ENCODE data around the gene ESPN. TPM values are rescaled to one million over a fixed set of nuclear protein-coding genes. Genes with fewer than 3 reads are reported as not detected.

The ESPN gene
- total RNA-seq, 2 experiments from 2014 or later, result 2.0 to 3.9 TPM

GRCh38 chr1:6503884-6504602 is 79.5 kb downstream of the ESPN start:
- Histone ChIP-seq H3K4me3 (ENCODE audit: low read length) (no peak overlapping the region), H3K9me3 (ENCODE audit: control insufficient read depth in 1 of 2, insufficient read depth in 1 of 2, low read length in 2 of 2) (peaks cover 0 to 3% of the 10 kb centered on the region in 2 experiments), H3K36me3 (ENCODE audit: insufficient read depth, low read length) (no peaks in the 10 kb centered on the region), H3K27ac (ENCODE audit: low read depth in 1 of 2, low read length in 2 of 2) (no peak overlapping the region), H3K4me1 (ENCODE audit: insufficient read depth, low read length) (no peaks in the 10 kb centered on the region), H3K27me3 (ENCODE audit: control insufficient read depth in 1 of 2, insufficient read depth in 2 of 2, low read length in 2 of 2) (peaks cover 0 to 6% of the 10 kb centered on the region in 2 experiments)
- H3K27me3 Mint-ChIP-seq, result peaks cover 10% of the 10 kb centered on the region
- ATAC-seq (ENCODE audit: poor library complexity), result no peak
- DNase-seq, result no peak
- intact Hi-C loops (cut with DNase I, micrococcal nuclease), result no loop called here
- CTCF ChIA-PET, result no interaction called here
- H3K4me3 Mint-ChIP-seq, result no peak overlapping the region
- POLR2A ChIA-PET, result no interaction called here
- H3K4me1 Mint-ChIP-seq (ENCODE audit: low read depth), result no peaks in the 10 kb centered on the region
- H3K9me3 Mint-ChIP-seq, result no peaks in the 10 kb centered on the region
- TF ChIP-seq, protein P1, sequence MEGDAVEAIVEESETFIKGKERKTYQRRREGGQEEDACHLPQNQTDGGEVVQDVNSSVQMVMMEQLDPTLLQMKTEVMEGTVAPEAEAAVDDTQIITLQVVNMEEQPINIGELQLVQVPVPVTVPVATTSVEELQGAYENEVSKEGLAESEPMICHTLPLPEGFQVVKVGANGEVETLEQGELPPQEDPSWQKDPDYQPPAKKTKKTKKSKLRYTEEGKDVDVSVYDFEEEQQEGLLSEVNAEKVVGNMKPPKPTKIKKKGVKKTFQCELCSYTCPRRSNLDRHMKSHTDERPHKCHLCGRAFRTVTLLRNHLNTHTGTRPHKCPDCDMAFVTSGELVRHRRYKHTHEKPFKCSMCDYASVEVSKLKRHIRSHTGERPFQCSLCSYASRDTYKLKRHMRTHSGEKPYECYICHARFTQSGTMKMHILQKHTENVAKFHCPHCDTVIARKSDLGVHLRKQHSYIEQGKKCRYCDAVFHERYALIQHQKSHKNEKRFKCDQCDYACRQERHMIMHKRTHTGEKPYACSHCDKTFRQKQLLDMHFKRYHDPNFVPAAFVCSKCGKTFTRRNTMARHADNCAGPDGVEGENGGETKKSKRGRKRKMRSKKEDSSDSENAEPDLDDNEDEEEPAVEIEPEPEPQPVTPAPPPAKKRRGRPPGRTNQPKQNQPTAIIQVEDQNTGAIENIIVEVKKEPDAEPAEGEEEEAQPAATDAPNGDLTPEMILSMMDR (IDR thresholded peaks at IDR 0.05), result no peak
- H3K27ac Mint-ChIP-seq, result no peak overlapping the region
- H3K36me3 Mint-ChIP-seq (ENCODE audit: low read depth), result no peaks in the 10 kb centered on the region

DNA sequence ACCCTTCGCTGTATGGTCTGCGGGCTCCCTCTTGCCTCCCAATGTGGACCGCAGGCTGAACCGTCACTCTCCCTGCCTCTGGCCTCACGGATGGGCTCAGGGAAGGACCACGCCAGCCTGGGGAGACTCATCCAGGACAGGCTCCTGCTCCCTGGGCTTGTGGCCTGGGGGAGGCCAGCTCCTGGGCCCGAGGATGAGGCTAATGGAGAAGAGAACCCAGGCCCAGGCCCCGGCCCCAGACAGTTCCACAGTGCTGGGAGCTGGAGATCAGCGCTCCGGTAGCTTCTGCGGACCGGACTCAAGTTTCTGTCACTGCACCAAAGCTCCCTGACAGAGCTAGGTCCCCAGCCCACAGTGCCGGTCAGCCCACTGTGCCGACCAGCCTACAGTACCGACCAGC is 80.3 kb downstream of the ESPN start:
- intact Hi-C loops (cut with DNase I, micrococcal nuclease), result no loop called here
- Histone ChIP-seq H3K4me1 (ENCODE audit: insufficient read depth, low read length) (no peaks in the 10 kb centered on the region), H3K27ac (ENCODE audit: low read depth in 1 of 2, low read length in 2 of 2) (no peak overlapping the region), H3K4me3 (ENCODE audit: low read length) (no peak overlapping the region), H3K36me3 (ENCODE audit: insufficient read depth, low read length) (no peaks in the 10 kb centered on the region), H3K9me3 (ENCODE audit: control insufficient read depth in 1 of 2, insufficient read depth in 1 of 2, low read length in 2 of 2) (peaks cover 0 to 7% of the 10 kb centered on the region in 2 experiments), H3K27me3 (ENCODE audit: control insufficient read depth in 1 of 2, insufficient read depth in 2 of 2, low read length in 2 of 2) (peaks cover 2 to 6% of the 10 kb centered on the region in 2 experiments)
- CTCF ChIA-PET, result no interaction called here
- TF ChIP-seq, protein P1 (IDR thresholded peaks at IDR 0.05), result no peak
- no peak overlapping the region for H3K27ac Mint-ChIP-seq
- ATAC-seq (ENCODE audit: poor library complexity) (no peak), DNase-seq (no peak)
- no peak overlapping the region for H3K4me3 Mint-ChIP-seq
- no peaks in the 10 kb centered on the region for H3K36me3 Mint-ChIP-seq (ENCODE audit: low read depth)
- POLR2A ChIA-PET, result no interaction called here
- no peaks in the 10 kb centered on the region for H3K4me1 Mint-ChIP-seq (ENCODE audit: low read depth)
- H3K9me3 Mint-ChIP-seq, result no peaks in the 10 kb centered on the region
- peaks cover 10% of the 10 kb centered on the region for H3K27me3 Mint-ChIP-seq

GRCh38 chr1:6505367-6506209 is 81.0 kb downstream of the ESPN start:
- Mint-ChIP-seq H3K27me3 (peaks cover 10% of the 10 kb centered on the region), H3K4me3 (no peak overlapping the region), H3K27ac (no peak overlapping the region), H3K4me1 (ENCODE audit: low read depth) (no peaks in the 10 kb centered on the region), H3K36me3 (ENCODE audit: low read depth) (no peaks in the 10 kb centered on the region), H3K9me3 (no peaks in the 10 kb centered on the region)
- Histone ChIP-seq H3K9me3 (ENCODE audit: control insufficient read depth in 1 of 2, insufficient read depth in 1 of 2, low read length in 2 of 2) (peaks cover 0 to 7% of the 10 kb centered on the region in 2 experiments), H3K36me3 (ENCODE audit: insufficient read depth, low read length) (no peaks in the 10 kb centered on the region), H3K4me3 (ENCODE audit: low read length) (no peak overlapping the region), H3K27me3 (ENCODE audit: control insufficient read depth in 1 of 2, insufficient read depth in 2 of 2, low read length in 2 of 2) (peaks cover 2 to 6% of the 10 kb centered on the region in 2 experiments), H3K27ac (ENCODE audit: low read depth in 1 of 2, low read length in 2 of 2) (no peak overlapping the region), H3K4me1 (ENCODE audit: insufficient read depth, low read length) (no peaks in the 10 kb centered on the region)
- no peak for ATAC-seq (ENCODE audit: poor library complexity)
- no peak for DNase-seq
- TF ChIP-seq, protein P1 (IDR thresholded peaks at IDR 0.05), result no peak
- CTCF ChIA-PET, result interaction anchor here (1.2 kb wide), 1 partner anchor 18 kb away, joined by 3 read pairs; no protein-coding TSS in a partner anchor
- POLR2A ChIA-PET, result no interaction called here
- intact Hi-C loops (cut with DNase I, micrococcal nuclease), result no loop called here
